Heart right ventricle (tissue), 16 donors: ENCODE measurements around the gene LGR4. TPM values are rescaled to one million over a fixed set of nuclear protein-coding genes. Genes with fewer than 3 reads are reported as not detected.

Experiments used
- ATAC-seq, 8 donors: fragments of 200-7000 bp; cut with Tn5 transposase; one replicate each; pipeline ENCODE4 v1.9.1; 2020; ENCODE audit warnings: mild to moderate bottlenecking in 8 of 8, moderate library complexity in 8 of 8, moderate number of reproducible peaks in 1 of 8
- DNase-seq, 2 donors: peaks; one replicate each; pipeline ENCODE4 v3.0.0-alpha.2; 2020
- H3K27ac ChIP-seq, 10 donors: fragments of 200-600 bp; sonication (generic) in 2 of 10; one replicate each; pipeline versions ENCODE4 v1.5.0 to v1.8.0; 2020 to 2022; ENCODE audit warnings: mild to moderate bottlenecking in 3 of 10
- H3K27me3 ChIP-seq, 7 donors: fragments of 200-600 bp; one replicate each; pipeline ENCODE4 v1.8.0; 2021 to 2022; ENCODE audit warnings: mild to moderate bottlenecking in 2 of 7
- H3K36me3 ChIP-seq, 9 donors: fragments of 200-600 bp; sonication (generic) in 1 of 9; one replicate each; pipeline versions ENCODE4 v1.5.0 to v1.8.0; 2020 to 2022; ENCODE audit warnings: mild to moderate bottlenecking in 2 of 9
- H3K4me1 ChIP-seq, 9 donors: fragments of 200-600 bp; sonication (generic) in 1 of 9; one replicate each; pipeline versions ENCODE4 v1.5.0 to v1.8.0; 2020 to 2022; ENCODE audit warnings: mild to moderate bottlenecking in 4 of 9
- H3K4me3 ChIP-seq, 10 donors: fragments of 200-600 bp; sonication (generic) in 2 of 10; one replicate each; pipeline versions ENCODE4 v1.5.0 to v1.8.0; 2020 to 2022; ENCODE audit warnings: mild to moderate bottlenecking in 7 of 10, moderate library complexity in 2 of 10
- H3K9me3 ChIP-seq, 11 donors: fragments of 200-600 bp in 10 of 11; sonication (generic) in 2 of 11; one replicate each; pipeline versions ENCODE4 v1.5.0 to v1.8.0; 2013 to 2022; ENCODE audit warnings: mild to moderate bottlenecking in 2 of 11, control low read depth in 1 of 11, moderate library complexity in 1 of 11
- CTCF ChIP-seq, 9 donors: fragments of 200-600 bp; sonication (generic) in 2 of 9; IDR thresholded peaks; one replicate each; pipeline versions ENCODE4 v1.5.0 to v1.8.0; 2021 to 2022; ENCODE audit warnings: antibody characterized with exemption in 9 of 9, mild to moderate bottlenecking in 5 of 9, moderate library complexity in 1 of 9
- WGBS, 2 donors: extraction: QIAGEN DNeasy Blood & Tissue Kit; methylation state at CpG; one replicate each; pipeline ENCODE4 v1.1.7; 2013; ENCODE audit warnings: inconsistent platforms in 1 of 2; 5-methylcytosine and 5-hydroxymethylcytosine counted together
- intact Hi-C, 10 donors: fragments of 100-400 bp; cut with DNase I; formaldehyde crosslinking; loops; one replicate each; pipeline versions ENCODE4 v1.11.1 to v1.14.2; 2022
- polyA plus RNA-seq, 2 donors: library from polyadenylated mRNA; stranded (reverse); fragments of 200-250 nt; gene quantifications; one replicate each; pipeline ENCODE4 v1.2.3, GENCODE V29; 2013
- total RNA-seq, 10 donors: library from RNA; stranded (reverse); fragmentation: NEBNext Ultra II Directional in 3 of 10; extraction: Animal tissue kit (Norgen Biotek cat#: 25700) in 3 of 10; gene quantifications; one replicate each; pipeline versions ENCODE4 v1.2.1 to v1.2.4, GENCODE V29; 2021 to 2023
- donor health status: Arrhythmogenic right ventricular cardiomyopathy.
- donor health status: ischemic (EF 13 %, LVEDD 7.1; RV severe dilation, severe dysfunction).
- donor health status: healthy with polysubstance abuse.
- donor health status: DM: no; HTN: yes; CAD: no.
- donor health status: DM: no; HTN: no; CAD: no.
- donor health status: ischemic (EF 25% LVEDD 6.9; RV normal size, moderate dysfunction).
- donor health status: ischemic (EF 25% LVEDD 5.7; RV mildly dilated, moderate dysfunction).
- donor health status: healthy.
- donor health status: DM: yes; HTN: yes; CAD: no.
- donor health status: Ischemic cardiomyopathy.
- donor health status: ischemic (EF 35%, LVEDD 5.7; RV mildly dilated, moderate dysfunction).
- donor health status: nonischemic (EF 11% LVEDD 7.7; RV severe dilation, severe dysfunction).
- donor health status: DM: yes; HTN: yes; CAD: no.
- donor health status: PGD.
- donor health status: ischemic (EF 29% LVEDD 5.4; RV normal size, mild dysfunction).
- donor health status: nonischemic (EF 23%, LVEDD 6.1; RV moderate dilation, normal function).

The LGR4 gene
- total and polyA plus RNA-seq, 12 donors, result 6.0 to 41.0 (median 21.7) TPM

- DNase-seq (no peak), ATAC-seq (peak in 1 of 8 donors; percentile 21)
- Histone ChIP-seq H3K27ac (no peak overlapping the region), H3K4me1 (peaks cover 0 to 12% (median 3%) of the 10 kb centered on the region in 9 donors), H3K36me3 (no peaks in the 10 kb centered on the region), H3K9me3 (no peaks in the 10 kb centered on the region), H3K4me3 (no peak overlapping the region), H3K27me3 (no peaks in the 10 kb centered on the region)
- WGBS, 2 donors, result 64 to 76% methylated on average over 3 of the region's 3 CpGs
- no peak for TF ChIP-seq CTCF (IDR thresholded peaks at IDR 0.05)
- intact Hi-C loops, result loop anchor here in 1 of 10 donors (5.0 kb wide), 1 partner anchor 168 kb away; no protein-coding TSS in a partner anchor
Observed at GRCh38 chr11:27355575-27356104, 117.0 kb downstream of the LGR4 start.

- H3K27me3 ChIP-seq, result no peaks in the 10 kb centered on the region
- DNase-seq, result no peak
- no peak overlapping the region for H3K4me3 ChIP-seq
- no peak for TF ChIP-seq CTCF (IDR thresholded peaks at IDR 0.05)
- H3K27ac ChIP-seq, result no peak overlapping the region
- H3K4me1 ChIP-seq, result peaks cover 0 to 17% (median 9%) of the 10 kb centered on the region in 9 donors
- no peaks in the 10 kb centered on the region for H3K9me3 ChIP-seq
- intact Hi-C loops, result no loop called here
- ATAC-seq, result no peak
- H3K36me3 ChIP-seq, result peaks cover 0 to 3% (median 0%) of the 10 kb centered on the region in 9 donors
- WGBS, 2 donors, result 68 to 74% methylated on average over 5 of the region's 5 CpGs
Observed at GRCh38 chr11:27354359-27354965, 118.1 kb downstream of the LGR4 start.

- no peak overlapping the region for H3K4me3 ChIP-seq
- H3K27me3 ChIP-seq, result no peaks in the 10 kb centered on the region
- H3K36me3 ChIP-seq, result peaks cover 0 to 4% (median 0%) of the 10 kb centered on the region in 9 donors
- H3K27ac ChIP-seq, result no peak overlapping the region
- H3K9me3 ChIP-seq, result no peaks in the 10 kb centered on the region
- TF ChIP-seq CTCF (IDR thresholded peaks at IDR 0.05), result no peak
- ATAC-seq (no peak), DNase-seq (no peak)
- 94 to 95% methylated on average over 2 of the region's 2 CpGs for WGBS, 2 donors
- intact Hi-C loops, result no loop called here
- peaks cover 0 to 18% (median 11%) of the 10 kb centered on the region in 9 donors for H3K4me1 ChIP-seq
Observed at GRCh38 chr11:27353593-27354358, 118.8 kb downstream of the LGR4 start.

- Histone ChIP-seq H3K36me3 (peaks cover 0 to 4% (median 0%) of the 10 kb centered on the region in 9 donors), H3K27me3 (no peaks in the 10 kb centered on the region), H3K9me3 (no peaks in the 10 kb centered on the region), H3K4me1 (peaks cover 0 to 18% (median 6%) of the 10 kb centered on the region in 9 donors), H3K4me3 (no peak overlapping the region), H3K27ac (no peak overlapping the region)
- WGBS, 2 donors, result 94 to 96% methylated on average over 2 of the region's 2 CpGs
- no peak for TF ChIP-seq CTCF (IDR thresholded peaks at IDR 0.05)
- intact Hi-C loops, result no loop called here
- ATAC-seq (no peak), DNase-seq (no peak)
Observed at GRCh38 chr11:27352781-27353180, 119.8 kb downstream of the LGR4 start.
